H9 (cell line): Measurements from ENCODE around the gene MYNN. TPM values are rescaled to one million over a fixed set of nuclear protein-coding genes. Genes with fewer than 3 reads are reported as not detected.

Experiments
- DNase-seq: peaks from one replicate; pipeline ENCODE4 v3.0.0-alpha.2; 2017
- H2AFZ ChIP-seq: one replicate; pipeline ENCODE4 v1.6.1; 2013; ENCODE audit warnings: mild to moderate bottlenecking, low read length, control low read depth, moderate library complexity
- H2AK5ac ChIP-seq: 2 replicates; pipeline ENCODE4 v1.6.1; 2013; ENCODE audit warnings: low read length, control low read depth, mixed read lengths; ENCODE audit not compliant: insufficient read length
- H2BK120ac ChIP-seq: one replicate; pipeline ENCODE4 v1.6.1; 2013; ENCODE audit warnings: low read depth, mild to moderate bottlenecking, low read length, control low read depth, inconsistent platforms; ENCODE audit not compliant: poor library complexity, severe bottlenecking
- H2BK12ac ChIP-seq: 2 replicates; pipeline ENCODE4 v1.6.1; 2013; ENCODE audit warnings: low read length, control low read depth, mixed read lengths, low read depth; ENCODE audit not compliant: insufficient read length
- H2BK15ac ChIP-seq: 2 replicates; pipeline ENCODE4 v1.6.1; 2013; ENCODE audit warnings: low read depth, low read length, control low read depth
- H2BK20ac ChIP-seq: one replicate; pipeline ENCODE4 v1.6.1; 2013; ENCODE audit warnings: low read depth, mild to moderate bottlenecking, low read length, control low read depth, inconsistent platforms; ENCODE audit not compliant: poor library complexity, severe bottlenecking
- H2BK5ac ChIP-seq: 2 replicates; pipeline ENCODE4 v1.6.1; 2013; ENCODE audit warnings: low read length, control low read depth, mixed read lengths; ENCODE audit not compliant: insufficient read length
- H3K14ac ChIP-seq: 2 replicates; pipeline ENCODE4 v1.6.1; 2013; ENCODE audit warnings: low read length, control low read depth; ENCODE audit not compliant: insufficient read depth
- H3K18ac ChIP-seq: 2 replicates; pipeline ENCODE4 v1.6.1; 2013; ENCODE audit warnings: low read depth, mild to moderate bottlenecking, mixed read lengths, low read length, control low read depth; ENCODE audit not compliant: insufficient read length
- H3K23ac ChIP-seq: 2 replicates; pipeline ENCODE4 v1.6.1; 2013; ENCODE audit warnings: low read length, control low read depth, mixed read lengths, low read depth; ENCODE audit not compliant: insufficient read length
- H3K23me2 ChIP-seq: 2 replicates; pipeline ENCODE4 v1.6.1; 2013; ENCODE audit warnings: low read depth, mild to moderate bottlenecking, mixed read lengths, low read length, control low read depth; ENCODE audit not compliant: insufficient read length, poor library complexity, severe bottlenecking
- H3K27ac ChIP-seq: 2 replicates; pipeline ENCODE4 v1.5.1; 2013; ENCODE audit warnings: low read length, control low read depth, mixed read lengths, low read depth; ENCODE audit not compliant: insufficient read length
- H3K27me3 ChIP-seq: 2 replicates; pipeline ENCODE4 v1.6.1; 2013; ENCODE audit warnings: low read length, control low read depth, inconsistent platforms; ENCODE audit not compliant: insufficient read depth
- H3K4ac ChIP-seq: 2 replicates; pipeline ENCODE4 v1.6.1; 2013; ENCODE audit warnings: low read depth, mild to moderate bottlenecking, control low read depth, inconsistent platforms, low read length, moderate library complexity
- H3K4me1 ChIP-seq: 2 replicates; pipeline ENCODE4 v1.6.1; 2013; ENCODE audit warnings: low read length, control low read depth, inconsistent platforms; ENCODE audit not compliant: insufficient read depth
- H3K4me2 ChIP-seq: 2 replicates; pipeline ENCODE4 v1.6.1; 2013; ENCODE audit warnings: low read length, control low read depth, mixed read lengths; ENCODE audit not compliant: insufficient read length, insufficient read depth
- H3K56ac ChIP-seq: 2 replicates; pipeline ENCODE4 v1.6.1; 2013; ENCODE audit warnings: low read depth, mild to moderate bottlenecking, mixed read lengths, low read length, control low read depth; ENCODE audit not compliant: insufficient read length
- H3K79me1 ChIP-seq: 2 replicates; pipeline ENCODE4 v1.6.1; 2013; ENCODE audit warnings: low read depth, mild to moderate bottlenecking, moderate library complexity, low read length, control low read depth, inconsistent platforms; ENCODE audit not compliant: insufficient read depth, poor library complexity, severe bottlenecking
- H3K79me2 ChIP-seq: 2 replicates; pipeline ENCODE4 v1.6.1; 2013; ENCODE audit warnings: low read length, control low read depth, inconsistent platforms; ENCODE audit not compliant: insufficient read depth
- H3K9ac ChIP-seq: 2 replicates; pipeline ENCODE4 v1.6.1; 2013; ENCODE audit warnings: low read length, control low read depth, mixed read lengths; ENCODE audit not compliant: insufficient read length; ENCODE audit errors: extremely low read depth
- H3K9me3 ChIP-seq: one replicate; pipeline ENCODE4 v1.6.1; 2013; ENCODE audit warnings: low read depth, low read length, inconsistent platforms; ENCODE audit not compliant: control insufficient read depth
- H3T11ph ChIP-seq: one replicate; pipeline ENCODE4 v1.6.1; 2013; ENCODE audit warnings: mild to moderate bottlenecking, low read length, control low read depth, inconsistent platforms
- H4K20me1 ChIP-seq: one replicate; pipeline ENCODE4 v1.6.1; 2013; ENCODE audit not compliant: control insufficient read depth, insufficient read length, insufficient read depth
- H4K5ac ChIP-seq: 2 replicates; pipeline ENCODE4 v1.6.1; 2013; ENCODE audit warnings: low read depth, mild to moderate bottlenecking, mixed read lengths, low read length, control low read depth; ENCODE audit not compliant: insufficient read length
- H4K8ac ChIP-seq: replicated peaks from 2 replicates; pipeline ENCODE4 v1.6.1; 2013; ENCODE audit warnings: low read length, control low read depth, mixed read lengths, low read depth; ENCODE audit not compliant: insufficient read length
- H4K91ac ChIP-seq: 2 replicates; pipeline ENCODE4 v1.6.1; 2013; ENCODE audit warnings: low read depth, mild to moderate bottlenecking, moderate library complexity, mixed read lengths, low read length, control low read depth; ENCODE audit not compliant: insufficient read length
- H3K27ac Mint-ChIP-seq, 3 experiments: 2 replicates in 2 of 3; 3 replicates in 1 of 3; pipeline ENCODE4 v1.8.0; 2020 to 2021; ENCODE audit warnings: mixed read lengths in 3 of 3, mild to moderate bottlenecking in 1 of 3, moderate library complexity in 1 of 3
- H3K27me3 Mint-ChIP-seq: 2 replicates; pipeline ENCODE4 v1.8.0; 2021; ENCODE audit warnings: low read depth, mild to moderate bottlenecking, moderate library complexity, mixed read lengths
- H3K36me3 Mint-ChIP-seq, 3 experiments: 2 replicates in 2 of 3; 3 replicates in 1 of 3; pipeline ENCODE4 v1.8.0; 2020 to 2021; ENCODE audit warnings: low read depth in 3 of 3, mixed read lengths in 3 of 3; ENCODE audit not compliant: insufficient read depth in 1 of 3
- H3K4me1 Mint-ChIP-seq, 2 experiments: 2 replicates each; pipeline ENCODE4 v1.8.0; 2020; ENCODE audit warnings: mixed read lengths in 2 of 2
- H3K4me3 Mint-ChIP-seq, 2 experiments: 2 replicates in 1 of 2; 3 replicates in 1 of 2; pipeline ENCODE4 v1.8.0; 2020 to 2021; ENCODE audit warnings: mild to moderate bottlenecking in 2 of 2, mixed read lengths in 2 of 2, moderate library complexity in 1 of 2
- H3K9me3 Mint-ChIP-seq, 2 experiments: 2 replicates in 1 of 2; 3 replicates in 1 of 2; pipeline ENCODE4 v1.8.0; 2020; ENCODE audit warnings: mild to moderate bottlenecking in 2 of 2, mixed read lengths in 2 of 2, moderate library complexity in 1 of 2
- WGBS: extraction: QIAGEN DNeasy Blood & Tissue Kit; methylation state at CpG from one replicate; pipeline ENCODE4 v1.1.7; 2013; ENCODE audit warnings: missing lambda C conversion rate, low lambda C conversion rate, mixed read lengths; ENCODE audit not compliant: insufficient read length; ENCODE audit errors: extremely low coverage; 5-methylcytosine and 5-hydroxymethylcytosine counted together
- total RNA-seq: library from RNA; stranded (reverse); gene quantifications from 2 replicates; pipeline ENCODE4 v1.2.1, GENCODE V29; 2021
- TF ChIP-seq, protein P1 (sequence below): fragments of 200-600 bp; sonication (generic); conservative IDR thresholded peaks from 3 replicates; pipeline ENCODE4 v1.8.0; 2021; ENCODE audit warnings: antibody characterized with exemption, mild to moderate bottlenecking

MYNN gene
- total RNA-seq, 1 experiment from 2014 or later: 15.9 TPM

DNA sequence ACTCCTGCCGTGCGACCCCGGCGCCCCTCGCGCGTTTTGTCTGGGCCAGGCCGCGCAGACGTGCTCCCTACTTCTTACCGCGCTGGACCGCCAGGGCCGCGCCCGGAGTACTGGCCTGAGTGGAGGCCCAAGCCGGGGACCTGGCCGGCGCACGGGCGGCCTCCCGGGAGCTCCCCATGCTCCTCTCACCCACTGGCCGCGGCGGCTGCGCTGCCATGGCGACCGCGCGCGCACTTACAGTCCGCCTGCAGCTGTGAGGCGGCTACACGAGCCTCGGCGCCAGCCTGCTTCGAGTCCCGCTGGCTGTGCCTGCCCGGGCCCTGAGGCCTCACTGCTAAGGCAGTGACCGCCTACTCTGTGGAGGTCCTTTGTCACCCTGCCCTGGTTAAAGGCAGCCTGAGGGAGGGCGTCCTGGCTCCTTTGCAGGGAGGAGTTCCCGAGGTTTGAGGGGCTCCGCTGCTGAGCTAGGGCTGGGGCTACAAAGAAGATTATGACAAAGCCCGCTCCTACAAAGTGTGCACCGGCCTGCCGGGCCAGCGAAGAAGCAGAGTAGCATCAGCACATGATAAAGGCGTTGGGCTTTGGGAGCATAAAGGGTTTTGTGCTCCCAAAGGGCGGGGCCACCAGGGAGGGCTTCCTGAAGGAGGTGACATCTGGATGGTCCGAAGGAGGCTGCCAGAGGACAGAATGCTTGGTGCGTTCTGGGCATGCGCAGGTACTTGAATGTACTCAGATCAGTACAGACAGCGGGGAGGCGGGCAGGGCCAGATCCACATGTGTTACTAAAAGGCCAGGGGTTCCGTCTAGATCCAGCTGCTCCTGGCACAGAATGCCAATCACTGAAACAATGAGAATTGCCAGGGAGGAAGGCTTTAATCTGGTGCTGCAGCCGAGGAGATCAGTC, 39.4 kb downstream of the MYNN start, which contains the start of the genes LRRC34 and LRRIQ4:
Gene LRRC34, minus strand, starts transcription at position 573 of the 904 bp plus-strand sequence. Its CDS starts 356 bp downstream, at position 217.
Gene LRRIQ4, plus strand, starts transcription at position 539 of the 904 bp plus-strand sequence. CDS start 9,052 bp downstream, outside the sequence.
- H2BK20ac ChIP-seq: no peak within 1 kb of the TSS
- H3K9me3 Mint-ChIP-seq: peaks cover 10 to 16% of the 10 kb centered on the region in 2 experiments
- H4K8ac ChIP-seq: no peak within 1 kb of the TSS
- DNase-seq: peak; percentile 93
- H2BK12ac ChIP-seq: no peak within 1 kb of the TSS
- H3K36me3 Mint-ChIP-seq: peaks cover 2 to 18% (median 10%) of the 10 kb centered on the region in 3 experiments; a peak in 6 of 7 replicates
- H3K4ac ChIP-seq: no peak within 1 kb of the TSS
- H2BK15ac ChIP-seq: no peak within 1 kb of the TSS
- H3K9me3 ChIP-seq: no peaks in the 10 kb centered on the region
- H3K4me1 Mint-ChIP-seq: peaks cover 25 to 30% of the 10 kb centered on the region in 2 experiments
- H4K5ac ChIP-seq: no peak within 1 kb of the TSS
- H3K79me2 ChIP-seq: no peaks in the 10 kb centered on the region
- peak within 1 kb of the TSS; percentile 59 for H2AFZ ChIP-seq
- peak within 1 kb of the TSS; percentile 62; the same call in 1 of the 2 replicates for H3K14ac ChIP-seq
- peak within 1 kb of the TSS; percentile 38 for H3K4me2 ChIP-seq
- H3K27ac Mint-ChIP-seq: peak within 1 kb of the TSS in 1 of 3 experiments; percentile 88; a peak in 2 of 7 replicates
- no peaks in the 10 kb centered on the region for H3K27me3 ChIP-seq
- peaks cover 29% of the 10 kb centered on the region for H3K27me3 Mint-ChIP-seq
- no peaks in the 10 kb centered on the region for H3K4me1 ChIP-seq
- no peak within 1 kb of the TSS for H2BK120ac ChIP-seq
- peak within 1 kb of the TSS; percentile 66 for H3K18ac ChIP-seq
- TF ChIP-seq, protein P1, sequence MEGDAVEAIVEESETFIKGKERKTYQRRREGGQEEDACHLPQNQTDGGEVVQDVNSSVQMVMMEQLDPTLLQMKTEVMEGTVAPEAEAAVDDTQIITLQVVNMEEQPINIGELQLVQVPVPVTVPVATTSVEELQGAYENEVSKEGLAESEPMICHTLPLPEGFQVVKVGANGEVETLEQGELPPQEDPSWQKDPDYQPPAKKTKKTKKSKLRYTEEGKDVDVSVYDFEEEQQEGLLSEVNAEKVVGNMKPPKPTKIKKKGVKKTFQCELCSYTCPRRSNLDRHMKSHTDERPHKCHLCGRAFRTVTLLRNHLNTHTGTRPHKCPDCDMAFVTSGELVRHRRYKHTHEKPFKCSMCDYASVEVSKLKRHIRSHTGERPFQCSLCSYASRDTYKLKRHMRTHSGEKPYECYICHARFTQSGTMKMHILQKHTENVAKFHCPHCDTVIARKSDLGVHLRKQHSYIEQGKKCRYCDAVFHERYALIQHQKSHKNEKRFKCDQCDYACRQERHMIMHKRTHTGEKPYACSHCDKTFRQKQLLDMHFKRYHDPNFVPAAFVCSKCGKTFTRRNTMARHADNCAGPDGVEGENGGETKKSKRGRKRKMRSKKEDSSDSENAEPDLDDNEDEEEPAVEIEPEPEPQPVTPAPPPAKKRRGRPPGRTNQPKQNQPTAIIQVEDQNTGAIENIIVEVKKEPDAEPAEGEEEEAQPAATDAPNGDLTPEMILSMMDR: no peak
- no peaks in the 10 kb centered on the region for H3K79me1 ChIP-seq
- no peak within 1 kb of the TSS for H3K23ac ChIP-seq
- no peak within 1 kb of the TSS for H3T11ph ChIP-seq
- H4K91ac ChIP-seq: no peak within 1 kb of the TSS
- peak within 1 kb of the TSS; percentile 53 to 74; a peak in 4 of 5 replicates for H3K4me3 Mint-ChIP-seq
- H2BK5ac ChIP-seq: no peak within 1 kb of the TSS
- no peak within 1 kb of the TSS for H3K56ac ChIP-seq
- no peak within 1 kb of the TSS for H3K9ac ChIP-seq
- H3K27ac ChIP-seq: no peak within 1 kb of the TSS
- no peaks in the 10 kb centered on the region for H4K20me1 ChIP-seq
- H2AK5ac ChIP-seq: no peak within 1 kb of the TSS
- H3K23me2 ChIP-seq: peaks cover 9% of the 10 kb centered on the region
- WGBS: no CpG with 5 or more reads among the region's 56 CpGs
